Gastrocnemius medialis (tissue), 4 donors: ENCODE data around the gene LIPT1.

Experiments used
- POLR2A ChIP-seq, 2 donors: fragments of 450-650 bp; IDR thresholded peaks; one replicate each; pipeline ENCODE4 v1.6.1; 2017; ENCODE audit warnings: antibody characterized with exemption in 2 of 2, mild to moderate bottlenecking in 2 of 2, moderate library complexity in 2 of 2
- TF ChIP-seq, protein P1 (sequence below), 5 experiments: fragments of 450-650 bp in 3 of 5; fragments of 200-600 bp in 2 of 5; sonication (generic) in 2 of 5; IDR thresholded peaks in 4 of 5; conservative IDR thresholded peaks in 1 of 5; 1 replicate in 4 of 5; 2 replicates in 1 of 5; pipeline ENCODE4 v1.5.1; 2016 to 2019; ENCODE audit warnings: antibody characterized with exemption in 5 of 5, mild to moderate bottlenecking in 3 of 5, moderate library complexity in 3 of 5

DNA sequence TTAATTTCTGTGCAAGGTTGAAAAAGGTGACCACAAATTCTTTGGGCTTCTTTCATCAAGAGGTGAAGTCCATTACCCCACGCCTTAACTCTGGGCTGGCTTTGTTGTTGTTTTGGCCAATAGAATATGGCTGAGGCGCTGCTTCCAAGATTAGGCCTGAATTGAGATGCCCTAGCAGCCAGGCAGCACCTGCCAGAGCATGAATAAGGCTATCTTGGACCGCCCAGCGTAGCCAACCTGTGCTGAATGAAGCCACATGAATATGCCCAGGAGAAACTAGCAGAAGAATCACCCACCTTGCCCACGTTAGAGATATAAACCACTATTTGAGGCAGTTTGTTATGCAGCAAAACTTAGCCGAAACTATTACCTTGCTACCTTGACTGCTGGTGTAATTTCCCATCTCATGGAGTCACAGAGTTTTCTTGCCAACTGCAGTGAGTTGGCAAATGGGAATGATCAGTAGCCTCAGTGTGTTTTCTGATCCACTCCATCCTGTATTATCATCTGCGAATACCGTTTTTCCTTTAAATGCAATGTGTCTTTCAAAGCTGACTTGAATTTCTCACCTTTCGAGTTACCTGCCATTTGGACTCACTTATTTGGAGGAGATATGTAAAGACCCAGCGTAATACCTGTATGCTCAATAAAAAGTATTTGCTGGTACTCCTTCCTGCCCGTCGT, 704 bp upstream of the LIPT1 start:
- no peak for TF ChIP-seq POLR2A (IDR thresholded peaks at IDR 0.05)
- TF ChIP-seq, protein P1, sequence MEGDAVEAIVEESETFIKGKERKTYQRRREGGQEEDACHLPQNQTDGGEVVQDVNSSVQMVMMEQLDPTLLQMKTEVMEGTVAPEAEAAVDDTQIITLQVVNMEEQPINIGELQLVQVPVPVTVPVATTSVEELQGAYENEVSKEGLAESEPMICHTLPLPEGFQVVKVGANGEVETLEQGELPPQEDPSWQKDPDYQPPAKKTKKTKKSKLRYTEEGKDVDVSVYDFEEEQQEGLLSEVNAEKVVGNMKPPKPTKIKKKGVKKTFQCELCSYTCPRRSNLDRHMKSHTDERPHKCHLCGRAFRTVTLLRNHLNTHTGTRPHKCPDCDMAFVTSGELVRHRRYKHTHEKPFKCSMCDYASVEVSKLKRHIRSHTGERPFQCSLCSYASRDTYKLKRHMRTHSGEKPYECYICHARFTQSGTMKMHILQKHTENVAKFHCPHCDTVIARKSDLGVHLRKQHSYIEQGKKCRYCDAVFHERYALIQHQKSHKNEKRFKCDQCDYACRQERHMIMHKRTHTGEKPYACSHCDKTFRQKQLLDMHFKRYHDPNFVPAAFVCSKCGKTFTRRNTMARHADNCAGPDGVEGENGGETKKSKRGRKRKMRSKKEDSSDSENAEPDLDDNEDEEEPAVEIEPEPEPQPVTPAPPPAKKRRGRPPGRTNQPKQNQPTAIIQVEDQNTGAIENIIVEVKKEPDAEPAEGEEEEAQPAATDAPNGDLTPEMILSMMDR (IDR thresholded peaks at IDR 0.05 in 4 of 5, conservative IDR thresholded peaks at IDR 0.05 in 1 of 5): no peak
